Cardiac muscle cell (in vitro differentiated cells and primary cell): ENCODE measurements around the gene CCNG1. TPM values are rescaled to one million over a fixed set of nuclear protein-coding genes. Genes with fewer than 3 reads are reported as not detected.
"Not testable (repeated sequence)": the region's sequence is repeated elsewhere in the genome, so short reads cannot be mapped to it uniquely, and the experiment has no call there.

ENCODE experiments used
- DNase-seq, 2 donors: peaks; one replicate each; pipeline versions ENCODE4 v3.0.0 to v3.0.0-alpha.2; 2010 to 2017; ENCODE audit warnings: low read depth in 1 of 2, low spot score in 1 of 2
- H3K27ac ChIP-seq: fragments of 200-600 bp; sonication (generic); 2 replicates; pipeline ENCODE4 v1.5.1; 2016
- H3K27me3 ChIP-seq: fragments of 200-600 bp; sonication (generic); 2 replicates; pipeline ENCODE4 v1.6.0; 2016; ENCODE audit warnings: control low read depth
- H3K36me3 ChIP-seq: fragments of 200-600 bp; sonication (generic); 2 replicates; pipeline ENCODE4 v1.5.1; 2016; ENCODE audit warnings: control low read depth
- H3K4me1 ChIP-seq: fragments of 200-600 bp; sonication (generic); 2 replicates; pipeline ENCODE4 v1.8.1; 2017; ENCODE audit warnings: low read depth, mild to moderate bottlenecking, mixed run types
- H3K4me3 ChIP-seq: fragments of 200-600 bp; sonication (generic); 2 replicates; pipeline ENCODE4 v1.5.1; 2016; ENCODE audit warnings: mild to moderate bottlenecking
- H3K9me3 ChIP-seq: fragments of 200-600 bp; sonication (generic); 2 replicates; pipeline ENCODE4 v1.5.1; 2017; ENCODE audit warnings: low read depth, mild to moderate bottlenecking, control low read depth
- CTCF ChIP-seq: IDR thresholded peaks from 2 replicates; pipeline ENCODE4 v1.5.1; 2012; ENCODE audit warnings: low read depth, mild to moderate bottlenecking, low read length
- polyA plus RNA-seq: library from polyadenylated mRNA; unstranded; fragments of >200 nt; fragmentation: Nextera tagmentation; extraction: Ambion mirVana; gene quantifications from 2 replicates; pipeline ENCODE4 v1.2.1, GENCODE V29; 2016
- total RNA-seq: library from RNA; depleted of rRNA; stranded (reverse); fragments of >200 nt; gene quantifications from 2 replicates; pipeline ENCODE4 v1.2.3, GENCODE V29; 2016

Gene CCNG1
- total and polyA plus RNA-seq, 2 experiments from 2014 or later: 134 to 155 TPM

- no peaks in the 10 kb centered on the region for H3K4me1 ChIP-seq
- no peaks in the 10 kb centered on the region for H3K9me3 ChIP-seq
- DNase-seq: no peak
- H3K4me3 ChIP-seq: no peak overlapping the region
- H3K36me3 ChIP-seq: no peaks in the 10 kb centered on the region
- H3K27ac ChIP-seq: no peak overlapping the region
- TF ChIP-seq CTCF: no peak
- no peaks in the 10 kb centered on the region for H3K27me3 ChIP-seq
Measured at GRCh38 chr5:163409384-163409783, 28.0 kb upstream of the CCNG1 start.

DNA sequence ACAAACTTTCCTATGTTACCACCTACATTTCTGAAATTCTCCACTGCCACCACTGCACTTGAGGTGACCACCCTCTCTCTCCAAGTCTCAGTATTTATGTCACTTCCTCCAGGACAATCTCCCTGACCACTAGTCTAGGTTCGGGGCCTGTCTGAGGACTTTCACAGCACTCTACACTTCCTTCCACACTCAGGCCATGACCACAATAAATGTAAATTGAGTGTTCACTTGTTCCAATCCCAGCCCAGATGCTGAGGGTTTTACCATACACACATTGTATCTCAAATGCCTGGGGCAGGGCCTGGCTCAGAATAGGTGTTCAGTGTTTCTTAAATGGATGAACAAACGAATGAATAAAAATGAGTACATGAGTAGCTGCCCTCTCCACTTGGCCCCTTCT, 26.9 kb upstream of the CCNG1 start:
- no peak for DNase-seq
- H3K27me3 ChIP-seq: no peaks in the 10 kb centered on the region
- H3K4me3 ChIP-seq: no peak overlapping the region
- TF ChIP-seq CTCF: no peak
- H3K27ac ChIP-seq: no peak overlapping the region
- H3K9me3 ChIP-seq: no peaks in the 10 kb centered on the region
- H3K36me3 ChIP-seq: no peaks in the 10 kb centered on the region
- no peaks in the 10 kb centered on the region for H3K4me1 ChIP-seq

DNA sequence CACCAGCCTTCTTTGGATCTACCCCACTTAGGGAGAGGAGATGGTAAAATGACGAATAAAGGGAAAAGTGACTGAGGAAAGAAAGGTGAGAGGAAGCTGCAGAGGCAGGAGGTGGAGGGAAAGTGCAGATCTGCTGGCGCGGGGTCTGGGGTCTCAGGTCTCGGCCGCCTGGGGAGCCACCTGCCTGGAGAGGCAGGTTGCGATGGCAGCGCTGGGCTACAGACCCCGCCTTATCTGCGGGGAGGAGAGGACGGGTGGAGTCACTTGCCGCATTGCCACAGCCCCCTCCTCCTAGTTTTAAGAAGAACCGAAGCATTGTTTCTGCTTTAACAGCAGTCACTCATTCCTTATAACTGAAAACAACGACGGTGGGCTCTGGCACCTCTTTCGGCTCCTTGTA, 21.7 kb upstream of the CCNG1 start:
- not testable (repeated sequence) for H3K4me1 ChIP-seq, DNase-seq, H3K27ac ChIP-seq, H3K27me3 ChIP-seq, H3K36me3 ChIP-seq, H3K9me3 ChIP-seq, H3K4me3 ChIP-seq

DNA sequence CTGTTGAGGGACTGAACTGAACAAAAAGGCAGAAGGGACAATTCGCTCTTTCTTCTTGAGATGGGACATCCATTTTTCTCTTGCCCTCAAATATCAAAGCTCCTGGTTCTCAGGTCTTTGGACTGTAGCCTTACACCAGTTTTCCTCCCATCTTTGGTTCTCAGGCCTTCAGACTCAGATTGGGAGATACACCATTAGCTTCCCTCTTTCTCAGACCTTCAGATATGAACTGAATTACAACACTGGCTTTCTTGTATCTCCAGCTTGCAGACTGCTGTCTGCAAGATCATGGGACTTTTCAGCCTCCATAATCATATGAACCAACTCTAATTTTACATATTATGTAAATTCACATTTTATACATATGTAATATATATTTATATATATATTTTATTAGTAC, 12.6 kb upstream of the CCNG1 start:
- no peak for DNase-seq
- Histone ChIP-seq H3K36me3 (no peaks in the 10 kb centered on the region), H3K27ac (no peak overlapping the region), H3K27me3 (no peaks in the 10 kb centered on the region), H3K4me3 (no peak overlapping the region), H3K9me3 (no peaks in the 10 kb centered on the region), H3K4me1 (no peaks in the 10 kb centered on the region)
- no peak for TF ChIP-seq CTCF

DNA sequence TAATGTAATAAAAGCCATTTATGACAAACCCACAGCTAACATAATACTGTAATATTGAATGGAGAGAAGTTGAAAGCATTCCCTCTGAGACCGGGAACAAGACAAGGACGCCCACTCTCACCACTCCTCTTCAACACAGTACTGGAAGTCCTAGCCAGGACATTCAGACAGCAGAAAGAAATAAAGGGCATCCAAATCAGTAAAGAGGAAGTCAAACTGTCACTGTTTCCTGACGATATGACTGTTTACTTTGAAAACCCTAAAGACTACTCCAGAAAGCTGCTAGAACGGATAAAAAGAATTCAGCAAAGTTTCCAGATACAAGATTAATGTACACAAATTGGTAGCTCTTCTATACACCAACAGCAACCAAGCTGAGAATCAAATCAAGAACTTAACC, 11.3 kb upstream of the CCNG1 start:
- H3K36me3 ChIP-seq, H3K4me1 ChIP-seq, H3K4me3 ChIP-seq: not testable (repeated sequence)

GRCh38 chr5:163432544-163432943, 4.9 kb upstream of the CCNG1 start:
- Histone ChIP-seq H3K27ac (no peak overlapping the region), H3K4me3 (no peak overlapping the region), H3K9me3 (no peaks in the 10 kb centered on the region), H3K27me3 (no peaks in the 10 kb centered on the region), H3K36me3 (no peaks in the 10 kb centered on the region), H3K4me1 (peaks cover 5% of the 10 kb centered on the region)
- no peak for DNase-seq
- no peak for TF ChIP-seq CTCF

More for the DNA sequence above, 11.3 kb upstream of the CCNG1 start:
- not testable (repeated sequence) for H3K27me3 ChIP-seq, DNase-seq, H3K9me3 ChIP-seq, H3K27ac ChIP-seq

- Histone ChIP-seq H3K27me3 (no peaks in the 10 kb centered on the region), H3K4me3 (no peak overlapping the region), H3K27ac (no peak overlapping the region), H3K36me3 (no peaks in the 10 kb centered on the region), H3K9me3 (no peaks in the 10 kb centered on the region), H3K4me1 (peaks cover 5% of the 10 kb centered on the region)
- TF ChIP-seq CTCF: no peak
- peak in 1 of 2 donors; percentile 71 for DNase-seq
Measured at GRCh38 chr5:163433271-163433670, 4.1 kb upstream of the CCNG1 start.
